ENCODE results near the gene ALG1. TPM values are rescaled to one million over a fixed set of nuclear protein-coding genes. Genes with fewer than 3 reads are reported as not detected.

ALG1 gene
- total RNA-seq, 1 experiment from 2014 or later, result 36.2 TPM

DNA sequence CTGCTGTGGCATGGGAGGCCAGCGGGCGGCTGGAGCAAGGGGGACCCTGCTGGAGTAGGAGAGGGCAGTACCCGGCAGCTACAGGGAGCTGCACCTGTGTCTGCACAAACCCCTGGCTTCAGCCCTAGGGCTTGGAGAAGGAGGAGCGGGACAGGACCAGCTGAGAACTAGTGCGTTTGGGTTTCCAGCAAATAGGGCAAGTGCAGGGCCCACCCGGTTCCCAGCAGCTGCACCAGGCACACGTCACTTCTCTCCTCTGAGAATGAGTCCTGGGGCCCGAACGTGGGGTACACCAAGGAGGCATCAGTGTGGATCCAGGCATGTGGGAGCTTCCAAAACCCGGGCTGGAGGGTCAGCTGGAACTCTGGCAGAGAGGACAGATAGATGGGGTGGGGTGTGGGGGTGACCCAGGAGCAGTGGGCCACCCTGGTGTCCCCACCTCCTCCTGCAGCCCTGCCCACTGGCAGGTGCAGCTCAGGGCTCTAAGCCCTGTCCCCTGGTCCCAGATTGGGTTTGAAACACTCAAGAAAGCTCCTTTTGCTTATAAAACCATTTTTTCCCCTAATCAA is 11.5 kb upstream of the ALG1 start:
- H2BK20ac ChIP-seq (ENCODE audit: low read depth, low read length, poor library complexity, severe bottlenecking), result no peak overlapping the region
- H3K4me1 Mint-ChIP-seq, result peaks cover 31 to 35% of the 10 kb centered on the region in 2 experiments
- H4K91ac ChIP-seq (ENCODE audit: insufficient read length, low read depth, low read length), result no peak overlapping the region
- no peak overlapping the region for H3K27ac ChIP-seq (ENCODE audit: insufficient read length, low read depth, low read length)
- no peak overlapping the region for H2BK5ac ChIP-seq (ENCODE audit: insufficient read length, low read length)
- H3K9me3 Mint-ChIP-seq, result no peaks in the 10 kb centered on the region; a peak in 1 of 5 replicates
- no peak overlapping the region for H4K8ac ChIP-seq (replicated peaks; ENCODE audit: insufficient read length, low read depth, low read length)
- no peaks in the 10 kb centered on the region for H3K27me3 Mint-ChIP-seq (ENCODE audit: low read depth)
- no peaks in the 10 kb centered on the region for H3K9me3 ChIP-seq (ENCODE audit: control insufficient read depth, low read depth, low read length)
- H3K36me3 Mint-ChIP-seq (ENCODE audit: insufficient read depth in 1 of 3, low read depth in 3 of 3), result no peaks in the 10 kb centered on the region
- no peak overlapping the region; the same call in 1 of the 2 replicates for H3K14ac ChIP-seq (ENCODE audit: insufficient read depth, low read length)
- H3K9ac ChIP-seq (ENCODE audit: extremely low read depth, insufficient read length, low read length), result no peak overlapping the region
- H3K4me3 Mint-ChIP-seq, result peak overlapping the region in 1 of 2 experiments; percentile 46; a peak in 1 of 5 replicates
- H3K4me2 ChIP-seq (ENCODE audit: insufficient read depth, insufficient read length, low read length), result no peak overlapping the region
- H3K27ac Mint-ChIP-seq, result peak overlapping the region; percentile 51 to 91 (median 90); a peak in 3 of 7 replicates
- H3K18ac ChIP-seq (ENCODE audit: insufficient read length, low read depth, low read length), result no peak overlapping the region
- H4K5ac ChIP-seq (ENCODE audit: insufficient read length, low read depth, low read length), result no peak overlapping the region
- H3K4ac ChIP-seq (ENCODE audit: low read depth, low read length), result no peak overlapping the region
- no peaks in the 10 kb centered on the region for H3K27me3 ChIP-seq (ENCODE audit: insufficient read depth, low read length)
- DNase-seq, result no peak
- no peaks in the 10 kb centered on the region for H3K23me2 ChIP-seq (ENCODE audit: insufficient read length, low read depth, low read length, poor library complexity, severe bottlenecking)
- no CpG with 5 or more reads among the region's 10 CpGs for WGBS (ENCODE audit: extremely low coverage, insufficient read length, low lambda C conversion rate)
- TF ChIP-seq, protein P1, sequence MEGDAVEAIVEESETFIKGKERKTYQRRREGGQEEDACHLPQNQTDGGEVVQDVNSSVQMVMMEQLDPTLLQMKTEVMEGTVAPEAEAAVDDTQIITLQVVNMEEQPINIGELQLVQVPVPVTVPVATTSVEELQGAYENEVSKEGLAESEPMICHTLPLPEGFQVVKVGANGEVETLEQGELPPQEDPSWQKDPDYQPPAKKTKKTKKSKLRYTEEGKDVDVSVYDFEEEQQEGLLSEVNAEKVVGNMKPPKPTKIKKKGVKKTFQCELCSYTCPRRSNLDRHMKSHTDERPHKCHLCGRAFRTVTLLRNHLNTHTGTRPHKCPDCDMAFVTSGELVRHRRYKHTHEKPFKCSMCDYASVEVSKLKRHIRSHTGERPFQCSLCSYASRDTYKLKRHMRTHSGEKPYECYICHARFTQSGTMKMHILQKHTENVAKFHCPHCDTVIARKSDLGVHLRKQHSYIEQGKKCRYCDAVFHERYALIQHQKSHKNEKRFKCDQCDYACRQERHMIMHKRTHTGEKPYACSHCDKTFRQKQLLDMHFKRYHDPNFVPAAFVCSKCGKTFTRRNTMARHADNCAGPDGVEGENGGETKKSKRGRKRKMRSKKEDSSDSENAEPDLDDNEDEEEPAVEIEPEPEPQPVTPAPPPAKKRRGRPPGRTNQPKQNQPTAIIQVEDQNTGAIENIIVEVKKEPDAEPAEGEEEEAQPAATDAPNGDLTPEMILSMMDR (conservative IDR thresholded peaks at IDR 0.05), result no peak
- H2BK12ac ChIP-seq (ENCODE audit: insufficient read length, low read depth, low read length), result no peak overlapping the region
- H3K23ac ChIP-seq (ENCODE audit: insufficient read length, low read depth, low read length), result no peak overlapping the region
- H3K56ac ChIP-seq (ENCODE audit: insufficient read length, low read depth, low read length), result no peak overlapping the region
- H2AFZ ChIP-seq (ENCODE audit: low read length), result no peak overlapping the region
- H4K20me1 ChIP-seq (ENCODE audit: control insufficient read depth, insufficient read depth, insufficient read length), result no peaks in the 10 kb centered on the region
- no peaks in the 10 kb centered on the region for H3K79me2 ChIP-seq (ENCODE audit: insufficient read depth, low read length)
- H2AK5ac ChIP-seq (ENCODE audit: insufficient read length, low read length), result no peak overlapping the region
- H3T11ph ChIP-seq (ENCODE audit: low read length), result no peak overlapping the region
- H2BK120ac ChIP-seq (ENCODE audit: low read depth, low read length, poor library complexity, severe bottlenecking), result no peak overlapping the region
- peaks cover 4% of the 10 kb centered on the region; the same call in 1 of the 2 replicates for H3K4me1 ChIP-seq (ENCODE audit: insufficient read depth, low read length)
- H2BK15ac ChIP-seq (ENCODE audit: low read depth, low read length), result no peak overlapping the region
- no peaks in the 10 kb centered on the region for H3K79me1 ChIP-seq (ENCODE audit: insufficient read depth, low read depth, low read length, poor library complexity, severe bottlenecking)
